SK-N-MC (cell line): Measurements from ENCODE around the gene LIMS3.
"Not testable (repeated sequence)": the region's sequence is repeated elsewhere in the genome, so short reads cannot be mapped to it uniquely, and the experiment has no call there.

Source experiments
- EZH2 ChIP-seq: fragments of 200-600 bp; sonication (generic); IDR thresholded peaks from one replicate; pipeline ENCODE4 v1.6.1; 2017; ENCODE audit warnings: antibody characterized with exemption
- FOXP2 ChIP-seq: optimal IDR thresholded peaks from 2 replicates; pipeline ENCODE3; 2011; ENCODE audit warnings: mild to moderate bottlenecking, moderate library complexity; ENCODE audit not compliant: insufficient read depth; ENCODE audit errors: extremely low read length, control extremely low read depth
- POLR2AphosphoS5 ChIP-seq: IDR thresholded peaks from 2 replicates; pipeline ENCODE4 v1.6.1; 2012; ENCODE audit warnings: mild to moderate bottlenecking, low read depth, low read length, borderline replicate concordance

GRCh38 chr2:109910789-109911188 is 12.3 kb downstream of the LIMS3 start:
- TF ChIP-seq EZH2, POLR2AphosphoS5, FOXP2: not testable (repeated sequence)
